Globus pallidus (tissue), 1 donor: ENCODE data around the gene KCNMB4.
"Not testable (repeated sequence)": the region's sequence is repeated elsewhere in the genome, so short reads cannot be mapped to it uniquely, and the experiment has no call there.

Source experiments
- DNase-seq: peaks from one replicate; pipeline ENCODE4 v3.0.0-alpha.2; 2015; ENCODE audit warnings: low spot score

Gene KCNMB4

DNA sequence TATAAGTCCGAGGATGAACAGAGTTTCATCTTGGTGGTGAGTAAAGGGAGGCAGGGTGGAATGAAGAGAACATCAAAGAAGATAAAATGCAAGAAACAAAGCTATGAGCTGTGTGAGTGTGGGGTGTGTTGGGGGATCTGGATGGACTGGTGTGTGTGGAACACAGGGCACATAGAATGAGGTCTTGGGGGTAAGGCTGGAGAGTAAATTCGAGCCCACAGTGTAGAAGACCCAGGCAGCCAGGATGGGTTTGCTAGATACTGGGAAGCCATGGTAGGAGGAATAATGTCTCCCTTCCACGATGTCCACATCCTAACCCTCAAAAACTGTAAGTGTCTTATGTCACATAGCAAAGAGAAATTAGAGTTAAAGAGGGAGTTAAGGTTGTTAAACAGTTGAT, 6.8 kb downstream of the KCNMB4 start:
- DNase-seq = no peak

DNA sequence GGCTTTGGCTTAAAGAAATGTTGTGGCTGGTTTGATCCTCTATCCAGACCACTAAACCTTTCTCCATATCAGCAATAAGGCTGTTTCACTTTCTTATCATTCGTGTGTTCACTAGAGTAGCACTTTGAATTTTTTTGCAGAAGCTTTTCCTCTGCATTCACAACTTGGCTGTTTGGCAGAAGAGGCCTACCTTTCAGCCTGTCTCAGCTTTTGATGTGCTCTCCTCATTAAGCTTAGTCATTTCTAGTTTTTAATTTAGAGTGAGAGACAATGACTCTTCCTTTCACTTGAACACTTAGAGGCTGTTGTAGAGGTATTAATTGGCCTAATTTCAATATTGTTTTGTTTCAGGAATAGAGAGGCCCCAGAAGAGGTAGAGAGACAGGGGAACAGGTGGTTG, 13.8 kb downstream of the KCNMB4 start:
- DNase-seq = no peak

DNA sequence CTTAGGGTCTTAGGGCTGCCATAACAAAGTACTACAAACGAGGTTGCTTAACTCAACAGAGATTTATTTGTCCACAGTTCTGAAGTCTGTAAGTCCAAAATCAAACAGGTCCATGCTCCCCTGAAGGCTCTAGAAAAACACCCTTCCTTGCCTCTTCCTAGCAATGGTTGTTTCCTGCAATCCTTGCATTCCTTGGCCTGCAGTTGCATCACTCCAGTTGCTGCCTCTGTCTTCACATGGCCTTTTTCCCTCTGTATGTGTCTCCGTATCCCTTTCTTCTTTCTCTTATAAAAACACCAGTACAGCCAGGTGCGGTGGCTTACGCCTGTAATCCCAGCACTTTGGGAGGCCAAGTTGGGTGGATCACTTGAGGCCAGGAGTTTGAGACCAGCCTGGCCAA, 17.4 kb downstream of the KCNMB4 start:
- DNase-seq = no peak

DNA sequence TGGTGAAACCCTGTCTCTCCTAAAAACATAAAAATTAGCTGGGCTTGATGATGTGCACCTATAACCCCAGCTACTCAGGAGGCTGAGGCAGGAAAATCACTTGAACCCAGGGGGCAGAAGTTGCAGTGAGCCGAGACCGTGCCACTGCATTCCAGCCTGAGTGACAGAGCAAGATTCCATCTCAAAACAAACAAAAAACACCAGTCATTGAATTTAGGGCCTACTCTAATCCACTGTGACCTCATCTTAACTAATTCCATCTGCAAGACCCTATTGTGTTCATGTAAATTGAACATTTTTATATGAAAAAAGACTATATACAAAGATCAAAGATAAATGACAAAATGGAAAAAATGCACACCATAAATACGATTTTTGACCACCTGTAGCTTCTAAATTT, 17.8 kb downstream of the KCNMB4 start:
- no peak for DNase-seq

DNA sequence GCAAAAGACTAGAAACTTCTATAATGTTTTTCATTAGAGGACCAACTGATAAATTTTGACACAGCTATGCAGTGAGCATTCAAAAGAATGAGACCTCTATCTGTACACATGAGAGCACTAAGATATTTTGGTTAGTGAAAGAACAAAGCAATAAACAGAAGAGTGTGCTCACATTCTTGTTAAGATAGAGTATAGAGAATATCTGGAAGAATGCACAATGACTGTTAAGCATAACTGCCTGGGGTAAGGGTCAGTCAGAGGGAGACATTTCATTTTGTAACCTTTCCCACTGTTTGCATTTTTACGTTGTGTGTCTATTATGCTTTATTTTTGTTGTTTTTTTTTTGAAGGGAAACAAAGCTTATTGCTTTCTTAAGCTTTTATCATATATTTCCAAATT, 20.7 kb downstream of the KCNMB4 start:
- DNase-seq = no peak

DNA sequence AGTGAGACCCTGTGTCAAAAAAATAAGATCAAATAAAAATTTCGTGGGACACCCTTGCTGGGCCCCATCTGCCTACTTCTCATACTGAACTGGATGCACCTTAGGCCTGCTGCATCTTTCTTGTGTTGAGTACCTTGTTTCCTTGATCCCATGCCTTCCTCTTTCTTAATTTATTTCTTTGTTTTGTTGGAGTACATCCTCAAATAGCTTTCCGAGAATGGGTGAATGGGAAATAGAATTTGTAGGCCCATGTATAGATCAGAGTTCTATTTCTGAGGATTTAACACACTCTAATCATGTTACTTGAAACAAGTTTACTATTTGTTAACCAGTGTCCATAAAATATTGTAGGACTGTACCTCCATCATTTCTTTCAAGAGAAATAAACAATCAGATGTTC, 23.6 kb downstream of the KCNMB4 start:
- no peak for DNase-seq

DNA sequence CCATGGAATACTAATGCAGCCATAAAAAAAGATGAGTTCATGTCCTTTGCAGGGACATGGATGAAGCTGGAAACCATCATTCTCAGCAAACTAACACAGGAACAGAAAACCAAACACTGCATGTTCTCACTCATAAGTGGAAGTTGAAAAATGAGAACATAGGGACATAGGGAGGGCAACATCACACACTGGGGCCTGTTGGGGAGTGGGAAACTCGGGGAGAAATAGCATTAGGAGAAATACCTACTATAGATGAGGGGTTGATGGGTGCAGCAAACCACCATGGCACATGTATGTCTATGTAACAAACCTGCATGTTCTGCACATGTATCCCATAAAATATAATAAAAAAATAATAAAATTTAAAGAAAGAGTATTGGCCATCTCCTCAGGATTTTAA, 26.5 kb downstream of the KCNMB4 start:
- DNase-seq = not testable (repeated sequence)

DNA sequence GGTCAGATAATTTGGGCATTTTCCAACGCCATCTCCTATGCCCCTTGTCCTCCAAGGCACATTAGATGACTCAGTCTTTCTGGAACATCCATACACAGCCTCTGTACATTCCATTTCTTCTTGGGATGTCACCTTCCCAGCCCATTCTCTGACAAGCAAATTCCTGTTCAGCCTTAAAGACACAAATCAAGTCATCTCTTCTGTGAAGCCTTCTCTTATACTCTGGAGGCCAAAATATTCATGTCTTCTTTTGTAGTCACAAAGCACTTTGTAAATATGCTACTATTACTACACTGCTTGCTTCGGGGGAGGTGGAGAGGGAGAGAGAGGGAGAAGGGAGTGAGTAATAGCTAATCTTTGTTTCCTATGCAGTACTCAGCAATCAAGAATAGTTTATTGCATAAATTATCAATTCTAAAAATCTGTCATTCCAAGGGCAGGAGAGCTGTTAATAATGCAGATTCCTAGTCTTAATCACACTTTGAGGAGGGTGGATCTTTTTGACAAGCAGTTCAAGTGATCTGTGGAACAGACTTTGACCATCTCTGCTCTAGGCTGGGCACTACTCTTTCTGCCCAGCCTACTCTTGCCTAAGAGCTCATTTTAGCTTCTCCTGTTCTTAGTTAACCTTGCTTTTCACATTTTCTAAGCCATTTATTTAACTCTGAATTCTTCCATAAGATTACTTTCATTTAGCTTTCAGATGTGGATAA, 27.9 kb downstream of the KCNMB4 start:
- DNase-seq = no peak

DNA sequence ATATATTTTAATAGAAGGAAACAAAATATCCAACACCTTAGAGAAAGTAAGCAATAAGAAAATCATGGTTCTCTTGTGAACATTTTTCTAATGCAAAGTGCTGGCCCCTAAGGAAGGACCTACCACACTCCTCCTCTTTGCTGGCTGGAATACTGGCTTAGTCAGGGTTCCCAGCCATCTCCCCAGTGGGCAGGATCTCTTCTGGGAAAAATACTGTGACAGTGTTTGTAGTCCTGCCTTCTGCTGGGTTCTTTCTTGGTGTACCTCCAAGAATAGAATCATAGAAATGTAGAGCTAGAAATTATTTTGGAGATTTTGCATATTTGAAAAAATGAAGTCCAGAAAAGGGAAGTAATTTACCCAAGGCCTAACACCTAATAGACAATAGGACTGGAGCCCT, 31.9 kb downstream of the KCNMB4 start:
- no peak for DNase-seq

DNA sequence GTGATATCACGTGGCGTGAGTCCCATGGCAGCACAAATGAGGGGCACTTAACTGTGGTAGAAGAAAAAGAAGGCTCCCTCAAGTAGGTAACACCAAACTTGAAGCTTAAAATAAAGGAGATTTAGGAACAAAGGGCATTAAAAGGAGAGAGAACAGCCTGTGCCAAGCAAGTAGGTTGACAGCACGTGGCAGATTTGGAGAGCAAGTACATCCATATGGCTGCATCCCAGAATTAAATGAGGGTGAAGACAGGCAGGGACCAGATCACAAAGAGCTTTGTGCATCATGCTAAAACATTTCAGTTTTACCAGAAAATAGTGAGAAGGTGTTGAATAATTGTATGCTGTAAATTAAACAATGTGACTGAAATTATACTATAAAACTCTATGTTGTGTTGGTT, 32.8 kb downstream of the KCNMB4 start:
- DNase-seq = no peak

DNA sequence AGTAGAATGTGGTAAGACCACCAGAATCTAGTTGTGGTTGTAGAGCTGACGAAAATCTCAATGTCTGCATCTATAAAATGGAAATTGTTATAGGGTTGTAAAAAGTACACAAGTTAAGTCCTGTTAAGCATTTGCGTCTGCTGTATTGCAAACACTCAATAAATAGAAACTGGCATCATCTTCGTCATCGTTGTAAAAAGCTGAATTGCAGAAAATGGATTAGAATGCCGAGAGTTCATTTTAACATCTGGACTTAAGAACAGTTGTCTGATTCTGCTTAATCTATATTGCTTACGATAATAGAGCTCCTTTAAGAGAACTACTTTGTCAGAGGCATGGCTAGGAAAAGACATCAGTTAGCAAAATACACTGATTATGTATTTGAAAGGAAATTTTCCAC, 33.2 kb downstream of the KCNMB4 start:
- no peak for DNase-seq

DNA sequence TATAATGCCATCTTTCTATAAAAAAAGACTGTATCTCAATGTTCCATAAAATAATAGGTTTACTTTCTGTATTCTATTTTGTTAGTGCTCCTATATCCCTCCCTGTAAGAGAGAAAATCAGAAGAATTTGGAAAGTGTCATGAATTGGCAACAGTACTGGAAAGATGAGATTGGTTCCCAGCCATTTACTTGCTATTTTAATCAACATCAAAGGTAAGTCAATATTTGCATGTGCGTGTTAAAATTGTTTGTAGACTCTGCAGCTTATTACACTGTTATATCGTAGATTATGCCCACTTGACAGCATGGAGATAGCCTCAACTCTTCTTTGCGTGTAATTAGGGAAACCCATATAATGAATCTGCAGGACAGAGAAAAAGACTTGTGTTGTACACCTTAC, 34.0 kb downstream of the KCNMB4 start:
- DNase-seq = no peak

DNA sequence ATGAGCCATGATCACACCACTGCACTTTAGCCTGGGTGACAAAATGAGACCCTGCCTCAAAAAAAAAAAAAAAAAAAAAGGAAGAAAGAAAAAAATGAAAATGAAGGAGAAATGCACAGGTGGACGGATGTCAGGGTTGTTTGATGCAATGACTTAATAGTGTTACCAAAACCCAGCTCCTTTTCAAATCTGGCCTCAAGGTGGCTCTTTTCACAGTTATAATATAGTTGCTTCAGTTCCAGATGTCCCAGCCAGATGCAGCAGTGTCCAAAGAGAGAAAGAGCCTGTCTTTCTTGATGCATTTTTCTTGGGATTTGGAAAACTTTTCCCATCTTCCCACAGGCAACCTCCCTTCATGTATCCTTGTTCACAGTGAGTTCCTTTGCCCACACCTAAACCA, 36.5 kb downstream of the KCNMB4 start:
- peak; percentile 22 for DNase-seq

DNA sequence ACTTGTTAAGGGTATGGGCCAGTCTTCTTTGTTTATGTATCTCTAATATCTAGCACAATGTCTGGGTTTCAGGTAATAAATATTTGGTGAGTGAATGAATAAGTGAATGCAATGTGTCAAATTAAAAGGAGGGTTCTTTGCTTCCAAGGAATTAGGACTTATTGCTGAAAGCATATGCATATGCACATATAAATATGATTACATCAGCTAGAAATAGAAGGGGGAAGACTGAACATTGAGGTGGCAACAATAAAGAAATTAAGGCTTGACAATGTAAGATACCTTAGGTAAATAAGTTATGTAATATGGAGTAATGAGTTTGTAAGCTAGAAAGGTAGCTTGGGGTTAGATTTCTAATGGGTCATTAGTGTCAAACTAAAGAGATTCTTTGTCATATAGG, 37.7 kb downstream of the KCNMB4 start:
- DNase-seq = no peak

DNA sequence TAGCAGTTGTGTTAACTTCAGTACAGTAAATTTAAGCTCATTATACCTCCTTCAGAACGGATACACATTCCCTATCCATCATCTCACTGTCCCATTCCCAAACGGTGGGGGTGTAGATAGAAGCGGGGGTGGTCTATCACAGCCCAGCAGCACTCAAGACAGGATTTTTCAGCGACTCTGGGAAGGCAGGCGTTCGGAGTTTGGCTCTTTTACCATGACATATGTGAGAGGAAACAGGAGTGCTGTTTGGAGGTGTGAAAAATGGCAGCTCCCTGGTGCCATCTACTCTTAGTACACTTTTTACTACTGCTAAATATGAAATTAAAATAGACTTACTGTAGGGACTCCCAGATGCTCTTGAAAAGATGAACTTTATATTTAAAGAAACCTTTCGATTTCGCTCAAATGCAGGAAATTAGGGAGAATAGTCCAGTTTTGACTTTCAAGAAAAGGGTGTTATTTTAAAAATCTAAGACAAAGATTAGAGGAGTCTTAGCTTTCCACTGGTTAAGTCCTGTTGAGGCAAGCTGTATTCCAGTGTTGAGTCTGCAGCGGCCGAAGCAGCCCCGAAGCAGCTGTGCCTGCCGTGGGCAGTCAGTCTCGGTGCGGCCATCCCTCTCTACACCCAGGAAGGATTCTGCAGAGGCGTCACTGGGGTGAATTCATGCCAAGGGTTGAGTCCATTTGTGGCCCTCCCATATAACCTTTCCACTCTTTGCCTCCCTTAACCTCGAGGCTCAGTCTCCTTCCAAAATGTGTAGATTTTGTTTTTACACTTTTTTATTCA, 42.1 kb downstream of the KCNMB4 start:
- no peak for DNase-seq

DNA sequence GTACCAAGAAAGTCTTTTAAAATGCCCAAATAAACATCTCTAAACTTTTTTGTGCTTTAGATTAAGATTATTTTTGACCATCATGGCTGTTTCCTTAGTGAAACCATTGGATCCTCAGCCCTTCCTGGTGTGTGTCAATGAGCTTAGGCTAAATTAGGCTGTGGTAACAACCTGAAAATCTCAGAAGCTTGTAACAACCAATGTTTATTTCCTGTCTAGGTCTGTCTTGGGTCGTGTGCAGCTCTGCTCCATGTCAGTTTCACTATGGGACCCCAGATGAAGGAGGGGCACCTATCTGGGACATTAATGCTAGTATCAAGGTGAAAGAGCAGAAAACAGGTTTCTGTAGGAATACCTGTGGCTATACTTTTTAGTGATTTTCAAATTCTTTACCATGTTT, 49.9 kb downstream of the KCNMB4 start:
- DNase-seq = no peak

DNA sequence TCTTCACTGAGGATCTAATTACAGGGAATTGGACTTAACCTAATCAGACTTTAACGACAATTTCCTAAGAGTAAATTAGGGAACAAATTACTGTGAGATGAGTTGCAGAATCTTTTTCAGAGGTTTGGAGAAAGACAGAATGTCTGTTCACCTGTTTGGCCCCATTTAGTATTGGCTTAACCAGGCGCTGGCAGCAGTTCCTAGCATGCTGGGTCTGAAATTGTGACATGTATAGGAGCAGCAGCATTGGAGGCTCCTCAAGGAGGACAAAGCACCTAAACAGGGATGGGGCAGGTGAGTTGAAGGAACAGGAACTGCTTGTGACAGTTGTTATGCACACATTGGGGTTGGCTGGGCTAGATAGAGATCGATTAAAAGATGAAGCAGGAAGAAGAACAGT, 51.0 kb downstream of the KCNMB4 start:
- no peak for DNase-seq

DNA sequence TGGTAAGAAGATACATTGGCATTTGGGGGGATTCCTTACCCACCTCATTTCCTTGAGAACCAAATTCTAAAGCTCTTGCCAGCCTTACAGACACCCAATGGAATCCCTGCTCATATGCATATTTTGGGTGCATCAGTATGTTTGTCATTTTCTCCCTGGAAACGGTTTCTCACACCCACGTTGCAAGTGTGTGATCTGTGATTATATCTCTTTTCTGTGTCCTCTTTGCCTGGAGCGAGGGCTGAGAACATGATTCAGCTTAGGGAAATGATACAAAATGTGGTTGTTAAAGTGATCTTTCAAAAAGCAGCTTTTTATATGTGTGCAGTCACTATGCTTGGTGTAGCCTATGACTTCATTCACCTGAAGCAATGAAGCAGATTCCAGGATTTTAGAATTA, 52.0 kb downstream of the KCNMB4 start:
- no peak for DNase-seq

DNA sequence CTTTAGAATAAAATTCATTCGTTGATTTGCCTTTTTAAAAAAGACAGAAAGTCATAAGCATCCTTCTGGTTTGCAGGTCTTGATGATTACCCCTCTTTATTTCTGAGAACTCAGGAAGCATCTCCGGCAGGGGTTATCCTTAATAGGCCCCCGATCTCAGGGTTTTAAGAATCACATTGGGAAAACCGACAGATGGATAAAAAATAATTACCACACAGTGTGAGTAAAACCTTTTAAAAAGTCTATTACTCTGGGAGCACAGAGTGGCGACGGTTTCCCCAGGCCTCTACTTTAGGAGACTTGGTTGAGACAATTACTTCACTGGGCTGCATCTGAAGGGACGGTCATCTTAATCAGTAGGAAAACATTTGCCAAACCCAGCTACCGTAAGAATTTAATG, 56.5 kb downstream of the KCNMB4 start:
- no peak for DNase-seq

DNA sequence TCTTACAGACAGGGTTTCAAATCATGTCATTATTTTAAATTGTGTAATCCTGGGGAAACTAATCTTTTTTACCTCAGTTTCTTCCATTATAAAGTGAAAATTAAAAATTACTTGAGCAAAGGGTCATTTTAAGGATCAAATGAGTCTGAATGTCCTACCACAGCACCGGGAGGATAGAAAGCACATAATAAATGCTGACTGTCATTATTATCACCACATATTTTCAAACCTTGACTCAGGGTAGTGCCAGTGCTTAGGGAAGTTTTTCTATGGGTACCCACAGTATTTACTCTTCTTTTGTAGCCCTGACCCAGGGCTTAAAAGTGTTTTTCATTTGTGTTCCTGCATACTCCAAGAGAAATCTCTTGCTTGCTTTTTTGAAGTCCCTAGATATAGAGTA, 60.5 kb downstream of the KCNMB4 start:
- no peak for DNase-seq

DNA sequence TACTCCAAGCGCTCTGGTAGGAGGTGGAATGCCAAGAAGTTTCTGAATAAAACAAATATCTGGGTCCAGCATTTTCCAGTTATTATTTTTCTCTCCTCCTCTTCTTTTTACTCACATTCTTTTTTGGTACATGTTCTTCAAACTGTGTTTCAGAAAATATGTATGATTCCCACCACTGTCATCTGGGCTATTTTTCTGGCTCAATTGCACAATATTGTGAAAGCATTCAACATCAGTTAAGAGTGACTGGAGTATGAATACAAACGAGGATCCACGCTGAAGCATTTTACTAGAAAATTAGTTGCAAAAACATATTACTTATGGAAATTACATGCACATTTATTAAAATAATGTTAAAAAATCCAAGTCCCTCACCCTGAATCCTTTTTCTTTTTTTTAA, 61.5 kb downstream of the KCNMB4 start:
- no peak for DNase-seq

DNA sequence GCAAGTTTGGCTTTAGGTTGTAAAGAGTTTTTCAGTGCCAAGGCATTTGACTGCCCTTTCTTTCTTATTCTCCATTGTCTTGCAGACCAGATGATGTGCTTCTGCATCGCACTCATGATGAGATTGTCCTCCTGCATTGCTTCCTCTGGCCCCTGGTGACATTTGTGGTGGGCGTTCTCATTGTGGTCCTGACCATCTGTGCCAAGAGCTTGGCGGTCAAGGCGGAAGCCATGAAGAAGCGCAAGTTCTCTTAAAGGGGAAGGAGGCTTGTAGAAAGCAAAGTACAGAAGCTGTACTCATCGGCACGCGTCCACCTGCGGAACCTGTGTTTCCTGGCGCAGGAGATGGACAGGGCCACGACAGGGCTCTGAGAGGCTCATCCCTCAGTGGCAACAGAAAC, 64.3 kb downstream of the KCNMB4 start:
- no peak for DNase-seq

DNA sequence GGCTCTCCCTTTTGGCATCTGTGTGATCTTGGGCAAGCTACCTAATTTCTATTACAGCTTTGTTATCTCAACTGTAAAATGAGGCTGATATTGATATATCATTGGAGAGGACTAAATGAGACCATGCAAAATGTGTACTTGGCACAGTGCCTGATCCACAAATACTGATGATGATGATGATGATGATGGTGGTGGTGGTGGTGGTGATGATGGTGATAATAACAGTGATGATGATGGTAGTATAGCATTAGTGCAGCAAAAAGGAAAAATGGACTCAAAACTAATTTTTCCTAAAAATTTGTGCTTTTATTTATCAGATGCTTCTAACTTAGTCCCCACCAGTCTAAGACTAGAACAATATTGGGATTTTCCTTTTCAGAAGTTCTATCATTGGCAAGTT, 70.7 kb downstream of the KCNMB4 start:
- no peak for DNase-seq
